ENCODE data around the gene SH3PXD2B. TPM values are rescaled to one million over a fixed set of nuclear protein-coding genes. Genes with fewer than 3 reads are reported as not detected.

Gene SH3PXD2B
- total and polyA plus RNA-seq, 2 of the 4 experiments (the other 2 are of a cell fraction), result 8.2 to 14.4 TPM

GRCh38 chr5:172347496-172348052, 106.8 kb downstream of the SH3PXD2B start:
- peaks cover 14% of the 10 kb centered on the region for H4K20me1 ChIP-seq (ENCODE audit: insufficient read depth, low read length)
- H3K4me3 ChIP-seq (ENCODE audit: insufficient read depth, low read depth, low read length), result no peak overlapping the region
- H3K56ac ChIP-seq (ENCODE audit: extremely low read depth, insufficient read depth, low read length), result no peak overlapping the region
- H2BK5ac ChIP-seq (ENCODE audit: low read depth, low read length, poor library complexity, severe bottlenecking), result peak overlapping the region; percentile 6
- peak overlapping the region; percentile 31; the same call in 1 of the 2 replicates for H3K14ac ChIP-seq (replicated peaks; ENCODE audit: low read depth, low read length)
- no peaks in the 10 kb centered on the region for H3K27me3 ChIP-seq (ENCODE audit: control insufficient read depth, insufficient read depth, low read length)
- WGBS, 2 experiments (ENCODE audit: extremely low coverage in 2 of 2, insufficient read length in 1 of 2), result 90% methylated on average over 5 of the region's 8 CpGs; no CpG with 5 or more reads in 1 of the 2 experiments
- in situ Hi-C loops (cut with MboI; ENCODE audit: low sequenced_read_pairs) (no loop called here), dilution Hi-C loops (cut with HindIII; ENCODE audit: low sequenced_read_pairs, unreplicated experiment) (no loop called here), intact Hi-C loops (cut with micrococcal nuclease) (no loop called here)
- peak overlapping the region; percentile 12; the same call in 1 of the 2 replicates for H3K27ac ChIP-seq (ENCODE audit: insufficient read depth, low read length)
- H4K5ac ChIP-seq (ENCODE audit: low read depth, low read length), result no peak overlapping the region
- no peak overlapping the region for H3K4me2 ChIP-seq (ENCODE audit: low read depth, low read length)
- peaks cover 21% of the 10 kb centered on the region for H3K9me1 ChIP-seq (ENCODE audit: insufficient read depth, low read length)
- peak overlapping the region; percentile 54 for H4K91ac ChIP-seq (ENCODE audit: insufficient read depth, low read depth, low read length)
- CTCF ChIA-PET, result interaction anchor here (0.6 to 0.9 kb wide), 3 partner anchors 13 to 341 kb away, joined by 3 to 4 read pairs (median 3); partner anchors contain the start of genes EFCAB9 and FBXW11
- no peak overlapping the region; the same call in 2 of the 3 replicates for H2BK15ac ChIP-seq (ENCODE audit: low read depth, low read length)
- POLR2A ChIA-PET (ENCODE audit: unreplicated experiment), result interaction anchor here (0.6 kb wide), 1 partner anchor 102 kb away, joined by 9 read pairs; no protein-coding TSS in a partner anchor
- peak overlapping the region; percentile 65 for H2BK120ac ChIP-seq (ENCODE audit: low read depth, low read length)
- H3K4ac ChIP-seq (ENCODE audit: low read depth, low read length), result peak overlapping the region; percentile 24; the same call in 1 of the 2 replicates
- H3K18ac ChIP-seq (ENCODE audit: low read depth, low read length), result no peak overlapping the region
- no TSS peak for BruUV-seq (replicated peaks)
- H2BK20ac ChIP-seq (ENCODE audit: low read depth, low read length), result peak overlapping the region; percentile 69
- peak overlapping the region in 1 of 2 experiments; percentile 22; a peak in 1 of 4 replicates for H4K8ac ChIP-seq (ENCODE audit: low read depth in 2 of 2, low read length in 2 of 2)
- ATAC-seq (ENCODE audit: low read depth), result peak; percentile 87
- DNase-seq, result peak; percentile 79
- H3K23ac ChIP-seq (ENCODE audit: low read depth, low read length), result peak overlapping the region; percentile 12; the same call in 1 of the 2 replicates
- TF ChIP-seq FOS (IDR thresholded peaks at IDR 0.05; ENCODE audit: low read depth, low read length), result peak; percentile 4; the same call in 1 of the 2 replicates
- no peak for TF ChIP-seq MAZ (IDR thresholded peaks at IDR 0.05; ENCODE audit: borderline replicate concordance, low read depth, low read length)
- no peak for TF ChIP-seq CHD1 (IDR thresholded peaks at IDR 0.05; ENCODE audit: low read depth, low read length)
- TF ChIP-seq NFE2L2 (IDR thresholded peaks at IDR 0.05; ENCODE audit: low read depth, low read length), result peak; percentile 57; the same call in 1 of the 2 replicates
- no peaks in the 10 kb centered on the region for H3K9me3 ChIP-seq (ENCODE audit: control insufficient read depth, insufficient read depth, low read length)
- H3K36me3 ChIP-seq (ENCODE audit: control insufficient read depth, insufficient read depth, low read length), result peaks cover 64% of the 10 kb centered on the region
- peaks cover 0 to 4% of the 10 kb centered on the region in 2 experiments; a peak in 1 of 4 replicates for H3K79me1 ChIP-seq (ENCODE audit: low read depth in 1 of 2, low read length in 2 of 2)
- H2AFZ ChIP-seq (replicated peaks; ENCODE audit: low read length, poor library complexity), result peak overlapping the region; percentile 57
- peaks cover 9% of the 10 kb centered on the region; the same call in 1 of the 2 replicates for H3K4me1 ChIP-seq (ENCODE audit: control insufficient read depth, insufficient read depth, low read length)
- no peak overlapping the region for H2AK5ac ChIP-seq (ENCODE audit: low read depth, low read length)
- no peak overlapping the region for H3K9ac ChIP-seq (ENCODE audit: low read depth, low read length)
- H2AK9ac ChIP-seq (replicated peaks; ENCODE audit: low read depth, low read length, poor library complexity), result no peak overlapping the region

Measured in IMR-90 (cell line).